ENCODE results near the gene BNC2. TPM values are rescaled to one million over a fixed set of nuclear protein-coding genes. Genes with fewer than 3 reads are reported as not detected.

Gene BNC2
- total and polyA plus RNA-seq, 7 experiments from 2014 or later: 0.05 to 1.5 (median 0.59) TPM; not detected in 3

DNA sequence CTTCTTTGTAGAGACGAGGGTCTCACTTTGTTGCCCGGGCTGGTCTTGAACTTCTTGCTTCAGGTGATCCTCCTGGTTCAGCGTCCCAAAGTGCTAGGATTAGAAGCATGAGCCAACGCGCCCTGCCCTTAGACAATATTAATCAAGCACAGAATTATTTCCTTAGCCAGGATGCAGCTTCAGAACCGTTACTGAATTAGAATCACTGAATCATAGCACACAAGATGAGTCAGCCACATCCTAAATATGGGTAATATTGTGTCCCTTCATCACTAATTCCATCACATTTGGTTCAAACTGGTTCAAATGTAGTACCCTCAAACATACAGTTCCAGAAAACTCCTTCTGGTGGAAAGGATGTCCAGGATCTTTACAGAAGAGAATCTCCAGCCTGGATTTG lies 82.7 kb downstream of the BNC2 start:
- Mint-ChIP-seq H3K4me1 (peaks cover 0 to 3% (median 0%) of the 10 kb centered on the region in 7 donors), H3K27me3 (no peaks in the 10 kb centered on the region)
- intact Hi-C loops (cut with micrococcal nuclease): no loop called here

DNA sequence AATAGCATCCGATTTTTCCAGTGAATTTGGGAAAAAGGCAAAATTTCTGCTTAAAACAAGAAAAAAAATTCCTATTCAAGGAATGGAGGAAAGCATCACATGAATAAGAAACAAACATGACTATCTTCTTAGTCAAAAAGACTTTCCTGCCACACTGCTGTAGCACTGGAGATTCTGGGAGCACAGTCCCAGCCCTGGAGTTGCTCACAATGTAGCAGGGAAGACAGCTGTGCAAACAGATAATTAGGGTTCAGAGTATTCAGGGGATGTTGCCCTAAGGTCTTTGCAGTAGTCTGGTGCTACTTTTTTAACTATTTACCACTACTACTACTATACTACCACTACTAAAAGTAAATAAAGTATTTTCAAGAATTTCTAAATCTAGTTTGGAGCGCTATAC lies 86.5 kb downstream of the BNC2 start:
- Mint-ChIP-seq H3K27me3 (no peaks in the 10 kb centered on the region), H3K9me3 (peaks cover 0 to 15% (median 4%) of the 10 kb centered on the region in 11 donors), H3K4me1 (peaks cover 0 to 3% (median 0%) of the 10 kb centered on the region in 7 donors), H3K4me3 (no peak overlapping the region), H3K27ac (no peak overlapping the region), H3K36me3 (no peaks in the 10 kb centered on the region)
- no peaks in the 10 kb centered on the region for H3K36me3 ChIP-seq (ENCODE audit: control insufficient read depth in 2 of 3, insufficient read depth in 3 of 3, low read length in 3 of 3)
- no peak overlapping the region for H3K27ac ChIP-seq (ENCODE audit: low read depth, low read length)
- intact Hi-C loops (cut with micrococcal nuclease): no loop called here
- ATAC-seq: no peak
- DNase-seq: no peak
- ChIA-PET POLR2A (no interaction called here), CTCF (no interaction called here)
- no peaks in the 10 kb centered on the region for H3K9me3 ChIP-seq (ENCODE audit: control insufficient read depth in 2 of 3, low read length in 3 of 3)
- H3K27me3 ChIP-seq (ENCODE audit: control insufficient read depth in 2 of 2, insufficient read depth in 2 of 2, low read length in 2 of 2): no peaks in the 10 kb centered on the region
- no peaks in the 10 kb centered on the region for H3K4me1 ChIP-seq (ENCODE audit: control insufficient read depth in 2 of 2, insufficient read depth in 2 of 2, low read length in 2 of 2)
- no peak overlapping the region for H3K4me3 ChIP-seq (ENCODE audit: low read length)

More for the DNA sequence above, 82.7 kb downstream of the BNC2 start:
- Histone ChIP-seq H3K36me3 (ENCODE audit: control insufficient read depth in 2 of 3, insufficient read depth in 3 of 3, low read length in 3 of 3) (no peaks in the 10 kb centered on the region), H3K9me3 (ENCODE audit: control insufficient read depth in 2 of 3, low read length in 3 of 3) (no peaks in the 10 kb centered on the region), H3K27me3 (ENCODE audit: control insufficient read depth in 2 of 2, insufficient read depth in 2 of 2, low read length in 2 of 2) (no peaks in the 10 kb centered on the region), H3K4me1 (ENCODE audit: control insufficient read depth in 2 of 2, insufficient read depth in 2 of 2, low read length in 2 of 2) (no peaks in the 10 kb centered on the region), H3K4me3 (ENCODE audit: low read length) (no peak overlapping the region), H3K27ac (ENCODE audit: low read depth, low read length) (no peak overlapping the region)
- Mint-ChIP-seq H3K4me3 (no peak overlapping the region), H3K27ac (no peak overlapping the region), H3K36me3 (no peaks in the 10 kb centered on the region), H3K9me3 (peaks cover 0 to 15% (median 8%) of the 10 kb centered on the region in 11 donors)
- ChIA-PET POLR2A (no interaction called here), CTCF (no interaction called here)
- ATAC-seq: no peak
- no peak for DNase-seq

DNA sequence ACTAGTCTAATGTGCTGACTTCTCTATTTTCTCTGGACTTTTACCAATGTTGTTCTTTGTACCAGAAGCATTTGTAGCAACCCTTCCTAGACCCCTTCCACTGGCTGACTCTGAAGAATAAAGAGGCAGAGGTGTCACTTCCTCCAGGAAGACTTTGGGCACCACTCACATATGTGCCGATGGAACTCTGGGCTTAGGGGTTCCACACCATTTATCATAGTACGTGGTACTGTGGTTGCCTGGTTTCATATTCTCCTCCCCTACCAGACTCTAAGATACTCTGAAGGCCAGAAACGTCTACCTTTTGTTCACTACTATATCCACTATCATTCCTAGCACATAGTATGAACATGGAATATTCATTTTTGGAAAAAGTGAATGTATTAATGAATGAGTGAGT lies 88.0 kb downstream of the BNC2 start:
- ChIA-PET CTCF (no interaction called here), POLR2A (no interaction called here)
- H3K27me3 Mint-ChIP-seq: no peaks in the 10 kb centered on the region
- peaks cover 0 to 3% (median 0%) of the 10 kb centered on the region in 7 donors for H3K4me1 Mint-ChIP-seq
- H3K4me3 Mint-ChIP-seq: no peak overlapping the region
- Histone ChIP-seq H3K4me1 (ENCODE audit: control insufficient read depth in 2 of 2, insufficient read depth in 2 of 2, low read length in 2 of 2) (no peaks in the 10 kb centered on the region), H3K4me3 (ENCODE audit: low read length) (no peak overlapping the region), H3K9me3 (ENCODE audit: control insufficient read depth in 2 of 3, low read length in 3 of 3) (no peaks in the 10 kb centered on the region), H3K27ac (ENCODE audit: low read depth, low read length) (no peak overlapping the region), H3K36me3 (ENCODE audit: control insufficient read depth in 2 of 3, insufficient read depth in 3 of 3, low read length in 3 of 3) (no peaks in the 10 kb centered on the region), H3K27me3 (ENCODE audit: control insufficient read depth in 2 of 2, insufficient read depth in 2 of 2, low read length in 2 of 2) (no peaks in the 10 kb centered on the region)
- no peak overlapping the region for H3K27ac Mint-ChIP-seq
- H3K36me3 Mint-ChIP-seq: no peaks in the 10 kb centered on the region
- peaks cover 0 to 16% (median 2%) of the 10 kb centered on the region in 11 donors for H3K9me3 Mint-ChIP-seq
- intact Hi-C loops (cut with micrococcal nuclease): no loop called here
- no peak for ATAC-seq
- DNase-seq: no peak

DNA sequence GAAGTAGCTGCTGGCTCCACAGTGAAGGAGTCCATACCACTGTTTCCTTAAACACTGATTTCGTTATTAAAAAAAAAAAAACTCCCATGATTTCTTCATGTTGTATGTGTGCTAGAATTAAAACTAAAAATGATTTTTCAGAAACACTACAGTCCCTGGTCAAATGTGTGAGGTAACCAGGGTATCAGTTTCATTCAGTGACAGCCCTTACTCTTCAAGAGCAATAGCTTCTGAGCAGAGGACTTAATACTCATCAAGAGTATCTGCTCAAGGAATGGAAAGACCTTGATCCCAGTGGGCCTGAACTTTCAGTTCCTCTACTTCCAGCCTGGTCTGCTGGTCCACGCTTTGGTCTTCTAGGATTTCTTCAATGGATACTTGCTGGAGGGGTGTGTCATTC lies 95.1 kb downstream of the BNC2 start:
- no peaks in the 10 kb centered on the region for H3K4me1 Mint-ChIP-seq
- no peak overlapping the region for H3K27ac Mint-ChIP-seq
- Histone ChIP-seq H3K4me3 (ENCODE audit: low read length) (no peak overlapping the region), H3K4me1 (ENCODE audit: control insufficient read depth in 2 of 2, insufficient read depth in 2 of 2, low read length in 2 of 2) (no peaks in the 10 kb centered on the region), H3K27ac (ENCODE audit: low read depth, low read length) (no peak overlapping the region), H3K36me3 (ENCODE audit: control insufficient read depth in 2 of 3, insufficient read depth in 3 of 3, low read length in 3 of 3) (no peaks in the 10 kb centered on the region), H3K9me3 (ENCODE audit: control insufficient read depth in 2 of 3, low read length in 3 of 3) (no peaks in the 10 kb centered on the region), H3K27me3 (ENCODE audit: control insufficient read depth in 2 of 2, insufficient read depth in 2 of 2, low read length in 2 of 2) (no peaks in the 10 kb centered on the region)
- H3K9me3 Mint-ChIP-seq: peaks cover 0 to 9% (median 0%) of the 10 kb centered on the region in 11 donors
- H3K36me3 Mint-ChIP-seq: no peaks in the 10 kb centered on the region
- no peak overlapping the region for H3K4me3 Mint-ChIP-seq
- intact Hi-C loops (cut with micrococcal nuclease): no loop called here
- no peaks in the 10 kb centered on the region for H3K27me3 Mint-ChIP-seq
- no peak for DNase-seq
- POLR2A ChIA-PET: no interaction called here
- CTCF ChIA-PET: no interaction called here
- ATAC-seq: no peak

DNA sequence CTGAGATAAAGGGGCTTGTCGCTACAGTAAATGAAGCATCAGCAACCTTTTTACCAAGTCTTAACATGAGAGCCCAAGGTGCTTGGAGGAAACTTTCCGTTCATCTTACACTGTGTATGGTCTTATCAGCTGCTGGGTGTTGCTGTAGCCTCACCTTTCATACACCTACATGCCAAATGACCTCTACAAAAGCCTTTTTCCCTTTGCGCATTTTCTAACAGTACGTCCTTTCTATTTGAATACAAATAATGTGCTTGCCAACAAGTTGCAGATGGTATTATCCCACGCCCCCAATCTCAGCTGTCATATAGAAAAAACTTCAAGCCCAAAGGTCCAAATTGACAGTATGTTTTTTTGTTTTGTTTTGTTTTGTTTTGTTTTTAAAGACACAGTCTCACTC lies 96.9 kb downstream of the BNC2 start:
- peaks cover 0 to under 1% (median 0%) of the 10 kb centered on the region in 5 donors for H3K36me3 Mint-ChIP-seq
- intact Hi-C loops (cut with micrococcal nuclease): no loop called here
- peaks cover 0 to 9% (median 2%) of the 10 kb centered on the region in 11 donors for H3K9me3 Mint-ChIP-seq

DNA sequence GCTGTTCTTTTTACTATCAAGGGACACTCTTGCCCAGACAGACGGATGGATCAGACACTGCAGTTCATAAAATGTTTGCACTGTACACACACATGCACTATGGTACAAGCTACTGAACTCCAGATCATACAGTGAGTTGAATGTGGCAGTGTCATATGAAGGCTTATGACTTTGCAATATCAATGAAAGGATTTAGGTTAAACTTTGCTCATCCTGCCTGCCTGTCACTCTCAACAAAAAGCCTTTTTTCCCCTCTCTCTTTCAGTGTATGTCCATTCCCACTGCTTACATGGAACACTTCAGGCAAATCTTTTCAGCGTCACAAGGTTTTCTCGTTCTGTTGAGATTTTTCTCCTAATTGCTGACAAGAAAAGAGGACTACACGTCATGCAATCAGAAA lies 97.4 kb downstream of the BNC2 start:
- H3K27me3 Mint-ChIP-seq: no peaks in the 10 kb centered on the region
- no peaks in the 10 kb centered on the region for H3K36me3 ChIP-seq (ENCODE audit: control insufficient read depth in 2 of 3, insufficient read depth in 3 of 3, low read length in 3 of 3)
- POLR2A ChIA-PET: no interaction called here
- CTCF ChIA-PET: no interaction called here
- no peaks in the 10 kb centered on the region for H3K9me3 ChIP-seq (ENCODE audit: control insufficient read depth in 2 of 3, low read length in 3 of 3)
- H3K4me3 Mint-ChIP-seq: no peak overlapping the region
- no peaks in the 10 kb centered on the region for H3K4me1 Mint-ChIP-seq
- peaks cover 0 to 7% (median 2%) of the 10 kb centered on the region in 11 donors for H3K9me3 Mint-ChIP-seq
- ATAC-seq (no peak), DNase-seq (no peak)
- intact Hi-C loops (cut with micrococcal nuclease): no loop called here
- H3K4me3 ChIP-seq (ENCODE audit: low read length): no peak overlapping the region
- no peak overlapping the region for H3K27ac Mint-ChIP-seq
- H3K36me3 Mint-ChIP-seq: peaks cover 0 to 5% (median 0%) of the 10 kb centered on the region in 5 donors
- no peaks in the 10 kb centered on the region for H3K27me3 ChIP-seq (ENCODE audit: control insufficient read depth in 2 of 2, insufficient read depth in 2 of 2, low read length in 2 of 2)
- no peak overlapping the region for H3K27ac ChIP-seq (ENCODE audit: low read depth, low read length)
- no peaks in the 10 kb centered on the region for H3K4me1 ChIP-seq (ENCODE audit: control insufficient read depth in 2 of 2, insufficient read depth in 2 of 2, low read length in 2 of 2)

More for the DNA sequence above, 96.9 kb downstream of the BNC2 start:
- Mint-ChIP-seq H3K4me1 (no peaks in the 10 kb centered on the region), H3K4me3 (no peak overlapping the region), H3K27ac (no peak overlapping the region), H3K27me3 (no peaks in the 10 kb centered on the region)
- H3K9me3 ChIP-seq (ENCODE audit: control insufficient read depth in 2 of 3, low read length in 3 of 3): no peaks in the 10 kb centered on the region
- no peaks in the 10 kb centered on the region for H3K4me1 ChIP-seq (ENCODE audit: control insufficient read depth in 2 of 2, insufficient read depth in 2 of 2, low read length in 2 of 2)
- H3K4me3 ChIP-seq (ENCODE audit: low read length): no peak overlapping the region
- ATAC-seq (no peak), DNase-seq (no peak)
- POLR2A ChIA-PET: no interaction called here
- H3K36me3 ChIP-seq (ENCODE audit: control insufficient read depth in 2 of 3, insufficient read depth in 3 of 3, low read length in 3 of 3): no peaks in the 10 kb centered on the region
- H3K27me3 ChIP-seq (ENCODE audit: control insufficient read depth in 2 of 2, insufficient read depth in 2 of 2, low read length in 2 of 2): no peaks in the 10 kb centered on the region
- no peak overlapping the region for H3K27ac ChIP-seq (ENCODE audit: low read depth, low read length)
- CTCF ChIA-PET: no interaction called here

DNA sequence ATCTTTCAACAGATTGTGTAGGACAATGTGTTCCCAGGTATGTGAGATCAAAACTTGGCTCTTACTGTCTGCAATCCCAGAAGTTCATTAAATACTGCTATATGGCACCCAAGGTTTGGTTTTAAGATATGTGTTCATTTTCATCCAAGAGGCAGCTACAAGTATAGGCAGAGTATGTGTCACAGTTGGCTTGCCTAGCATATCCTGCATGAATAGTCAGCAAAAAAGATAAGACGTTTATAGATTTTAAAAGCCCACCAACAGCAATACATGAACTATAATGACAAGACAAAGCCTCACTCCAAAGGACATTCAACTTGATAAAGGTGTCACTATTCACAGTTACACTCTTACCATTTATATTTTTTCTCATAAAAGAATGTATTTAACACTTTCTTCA lies 99.1 kb downstream of the BNC2 start:
- Mint-ChIP-seq H3K4me1 (no peaks in the 10 kb centered on the region), H3K9me3 (peaks cover 0 to 16% (median 1%) of the 10 kb centered on the region in 11 donors), H3K27ac (no peak overlapping the region), H3K27me3 (no peaks in the 10 kb centered on the region), H3K36me3 (peaks cover 0 to 6% (median 0%) of the 10 kb centered on the region in 5 donors), H3K4me3 (no peak overlapping the region)
- POLR2A ChIA-PET: no interaction called here
- CTCF ChIA-PET: no interaction called here
- no peaks in the 10 kb centered on the region for H3K36me3 ChIP-seq (ENCODE audit: control insufficient read depth in 2 of 3, insufficient read depth in 3 of 3, low read length in 3 of 3)
- ATAC-seq (no peak), DNase-seq (no peak)
- H3K4me3 ChIP-seq (ENCODE audit: low read length): no peak overlapping the region
- H3K9me3 ChIP-seq (ENCODE audit: control insufficient read depth in 2 of 3, low read length in 3 of 3): no peaks in the 10 kb centered on the region
- no peaks in the 10 kb centered on the region for H3K27me3 ChIP-seq (ENCODE audit: control insufficient read depth in 2 of 2, insufficient read depth in 2 of 2, low read length in 2 of 2)
- no peaks in the 10 kb centered on the region for H3K4me1 ChIP-seq (ENCODE audit: control insufficient read depth in 2 of 2, insufficient read depth in 2 of 2, low read length in 2 of 2)
- no peak overlapping the region for H3K27ac ChIP-seq (ENCODE audit: low read depth, low read length)
- intact Hi-C loops (cut with micrococcal nuclease): no loop called here

All from naive thymus-derived CD4-positive, alpha-beta T cell (primary cell).